HG03469 (cell line): ENCODE measurements around the gene OR2W3.

ENCODE experiments used
- ATAC-seq: cut with Tn5 transposase; IDR thresholded peaks from one replicate; pipeline ENCODE4 v1.9.1; 2021; ENCODE audit warnings: mild to moderate bottlenecking, moderate library complexity, moderate number of reproducible peaks; ENCODE audit not compliant: unreplicated experiment

Gene OR2W3

GRCh38 chr1:247895163-247895637 is at the start of gene OR2W3:
OR2W3 (plus strand) TSS chr1:247895587; CDS start chr1:247895587, 0 bp downstream.
- ATAC-seq, result no peak

- ATAC-seq, result no peak
Observed at GRCh38 chr1:247845693-247846017, 49.7 kb upstream of the OR2W3 start.

GRCh38 chr1:247848346-247848745 is 47.0 kb upstream of the OR2W3 start:
- no peak for ATAC-seq

- ATAC-seq, result no peak
Observed at GRCh38 chr1:247849616-247850015, 45.8 kb upstream of the OR2W3 start.

GRCh38 chr1:247854899-247855545 is 40.4 kb upstream of the OR2W3 start:
- ATAC-seq, result no peak

GRCh38 chr1:247855911-247856310 is 39.5 kb upstream of the OR2W3 start:
- ATAC-seq, result no peak

GRCh38 chr1:247857069-247857984 is 38.1 kb upstream of the OR2W3 start, which contains the start of gene TRIM58:
TRIM58 (plus strand) TSS chr1:247857187; CDS start chr1:247857247, 60 bp downstream.
- ATAC-seq, result peak; percentile 51

GRCh38 chr1:247857985-247858619 is 37.3 kb upstream of the OR2W3 start:
- ATAC-seq, result no peak

- ATAC-seq, result no peak
Observed at GRCh38 chr1:247862756-247863155, 32.6 kb upstream of the OR2W3 start.

GRCh38 chr1:247864644-247865043 is 30.7 kb upstream of the OR2W3 start:
- ATAC-seq, result no peak

GRCh38 chr1:247865416-247865815 is 30.0 kb upstream of the OR2W3 start:
- no peak for ATAC-seq

- no peak for ATAC-seq
Observed at GRCh38 chr1:247883346-247883745, 12.0 kb upstream of the OR2W3 start.

GRCh38 chr1:247884797-247885413 is 10.5 kb upstream of the OR2W3 start:
- no peak for ATAC-seq

GRCh38 chr1:247895976-247896375 is 589 bp downstream of the OR2W3 start:
- ATAC-seq, result no peak

- no peak for ATAC-seq
Observed at GRCh38 chr1:247904122-247904521, 8.7 kb downstream of the OR2W3 start.

GRCh38 chr1:247905181-247905580 is 9.8 kb downstream of the OR2W3 start:
- ATAC-seq, result no peak

GRCh38 chr1:247905910-247906503 is 10.6 kb downstream of the OR2W3 start:
- no peak for ATAC-seq

- ATAC-seq, result no peak
Observed at GRCh38 chr1:247906504-247907047, 11.2 kb downstream of the OR2W3 start.

GRCh38 chr1:247908766-247909165 is 13.4 kb downstream of the OR2W3 start:
- ATAC-seq, result no peak

- no peak for ATAC-seq
Observed at GRCh38 chr1:247913786-247914185, 18.4 kb downstream of the OR2W3 start.
